ENCODE data around the gene KLB.

- TF ChIP-seq CTCF (IDR thresholded peaks at IDR 0.05) (no peak), POLR2AphosphoS5 (IDR thresholded peaks at IDR 0.05) (no peak), EP300 (IDR thresholded peaks at IDR 0.05) (no peak)
Measured at GRCh38 chr4:39455486-39455885, 48.8 kb downstream of the KLB start.

Data from sigmoid colon (tissue), 4 donors.